GM12801 (cell line): ENCODE measurements around the gene MAGI1.

Source experiments
- TF ChIP-seq, protein P1 (sequence below): IDR thresholded peaks from one replicate; pipeline ENCODE4 v1.5.1; 2011; ENCODE audit warnings: control low read depth; ENCODE audit not compliant: insufficient read length; ENCODE audit errors: extremely low read depth

The MAGI1 gene

DNA sequence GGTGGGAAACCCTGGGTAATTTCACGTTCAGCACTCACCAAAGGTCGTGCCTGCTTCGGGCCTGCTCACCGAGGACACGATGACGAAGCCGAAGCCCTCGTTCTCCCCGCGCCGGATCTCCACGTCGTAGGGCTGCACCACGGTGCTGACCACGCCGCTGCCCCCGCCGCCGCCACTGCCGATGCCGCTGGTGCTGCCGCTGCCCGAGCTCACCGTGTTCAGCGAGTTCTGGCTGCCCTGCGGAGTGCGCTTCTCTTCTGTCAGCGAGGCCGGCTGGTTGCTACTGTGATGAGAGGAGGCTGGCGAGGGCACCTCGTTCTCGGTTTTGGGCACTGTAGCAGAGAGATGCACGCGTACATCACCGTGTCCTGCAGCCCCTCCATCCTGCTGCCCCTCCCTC, 659.5 kb downstream of the MAGI1 start:
- TF ChIP-seq, protein P1, sequence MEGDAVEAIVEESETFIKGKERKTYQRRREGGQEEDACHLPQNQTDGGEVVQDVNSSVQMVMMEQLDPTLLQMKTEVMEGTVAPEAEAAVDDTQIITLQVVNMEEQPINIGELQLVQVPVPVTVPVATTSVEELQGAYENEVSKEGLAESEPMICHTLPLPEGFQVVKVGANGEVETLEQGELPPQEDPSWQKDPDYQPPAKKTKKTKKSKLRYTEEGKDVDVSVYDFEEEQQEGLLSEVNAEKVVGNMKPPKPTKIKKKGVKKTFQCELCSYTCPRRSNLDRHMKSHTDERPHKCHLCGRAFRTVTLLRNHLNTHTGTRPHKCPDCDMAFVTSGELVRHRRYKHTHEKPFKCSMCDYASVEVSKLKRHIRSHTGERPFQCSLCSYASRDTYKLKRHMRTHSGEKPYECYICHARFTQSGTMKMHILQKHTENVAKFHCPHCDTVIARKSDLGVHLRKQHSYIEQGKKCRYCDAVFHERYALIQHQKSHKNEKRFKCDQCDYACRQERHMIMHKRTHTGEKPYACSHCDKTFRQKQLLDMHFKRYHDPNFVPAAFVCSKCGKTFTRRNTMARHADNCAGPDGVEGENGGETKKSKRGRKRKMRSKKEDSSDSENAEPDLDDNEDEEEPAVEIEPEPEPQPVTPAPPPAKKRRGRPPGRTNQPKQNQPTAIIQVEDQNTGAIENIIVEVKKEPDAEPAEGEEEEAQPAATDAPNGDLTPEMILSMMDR, result no peak

DNA sequence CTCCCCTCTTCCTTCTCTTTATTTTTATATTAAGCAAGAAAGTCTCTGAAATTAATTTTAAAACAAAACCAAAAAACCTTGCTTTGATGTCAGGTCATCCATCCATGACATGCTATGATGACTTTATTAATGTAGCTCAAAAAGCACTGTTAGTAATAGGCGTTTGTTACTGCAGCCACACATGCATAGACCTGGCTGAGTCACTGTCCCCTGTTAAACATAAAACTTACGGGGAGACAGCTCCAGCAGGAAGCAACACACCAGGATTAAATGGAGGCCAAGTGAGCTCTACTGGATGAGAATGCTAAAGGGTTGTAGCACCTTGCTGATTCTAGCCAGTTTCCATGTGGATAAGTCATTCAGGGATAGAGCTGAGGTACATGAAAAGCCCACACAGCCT, 661.1 kb downstream of the MAGI1 start:
- TF ChIP-seq, protein P1, result no peak

DNA sequence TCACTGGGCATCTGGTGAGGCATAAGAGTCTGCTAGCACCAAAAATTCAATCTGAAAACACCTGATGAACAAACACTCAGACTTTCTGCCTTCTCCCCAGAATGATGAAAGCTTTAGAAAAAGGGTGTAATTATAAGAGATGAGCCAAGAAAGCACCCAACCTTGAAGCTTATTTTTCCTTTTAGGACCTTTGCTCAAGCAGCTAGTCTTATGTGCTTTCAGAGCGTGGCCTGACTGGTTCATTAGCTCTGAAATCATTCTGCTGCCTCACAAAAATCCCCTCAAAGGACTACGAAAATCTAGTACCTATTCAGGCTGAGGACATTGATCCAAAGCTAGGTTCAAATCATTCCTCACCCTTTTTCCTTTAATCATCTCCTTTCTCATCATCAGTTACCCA, 662.3 kb downstream of the MAGI1 start:
- TF ChIP-seq, protein P1, result no peak

DNA sequence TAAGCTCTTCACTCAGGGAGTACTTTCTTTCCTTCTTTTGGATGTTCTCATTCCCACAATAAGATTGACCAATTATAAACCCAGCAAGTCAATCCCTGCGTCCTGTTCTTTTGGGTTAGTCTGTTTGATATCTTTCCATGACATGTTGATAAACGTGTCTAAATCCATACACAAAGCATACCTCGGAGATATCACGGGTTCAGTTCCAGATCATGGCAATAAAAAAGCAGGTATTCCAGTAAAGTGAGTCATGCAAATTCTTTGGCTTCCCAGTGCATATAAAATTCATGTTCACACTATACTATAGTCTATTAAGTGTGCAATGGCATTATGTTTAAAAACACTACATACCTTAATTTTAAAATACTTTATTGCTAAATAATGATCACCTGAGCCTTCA, 667.7 kb downstream of the MAGI1 start:
- TF ChIP-seq, protein P1, result no peak

- TF ChIP-seq, protein P1, result no peak
Measured at GRCh38 chr3:65368866-65369265, 669.9 kb downstream of the MAGI1 start.

GRCh38 chr3:65362688-65363087, 676.0 kb downstream of the MAGI1 start:
- TF ChIP-seq, protein P1, result no peak

DNA sequence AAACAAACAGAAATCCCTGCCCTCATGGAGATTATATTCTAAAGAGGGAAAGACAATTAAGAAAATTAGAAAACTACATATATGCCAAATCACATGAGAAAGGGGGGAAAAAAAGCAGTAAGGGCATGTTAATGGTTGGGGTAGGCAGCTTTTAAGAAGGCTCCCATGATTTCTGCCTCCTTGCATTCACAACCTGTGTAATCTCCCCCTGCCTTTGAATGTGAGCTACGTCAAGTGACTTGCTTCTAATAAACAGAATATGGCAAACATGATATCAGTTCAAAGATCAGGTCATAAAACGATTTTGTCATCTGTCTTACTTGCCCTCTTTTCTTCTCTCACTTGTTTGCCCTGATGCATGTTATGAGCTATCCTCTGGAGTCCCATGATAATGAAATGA, 677.3 kb downstream of the MAGI1 start:
- TF ChIP-seq, protein P1, result no peak
